K562 (cell line): ENCODE results near the gene SULT2B1. TPM values are rescaled to one million over a fixed set of nuclear protein-coding genes. Genes with fewer than 3 reads are reported as not detected.

Experiments used
- ATAC-seq: fragments of 200-7000 bp; cut with Tn5 transposase; 3 replicates; pipeline ENCODE4 v1.9.1; 2020; ENCODE audit warnings: moderate library complexity
- BruUV-seq: library from RNA; stranded (reverse); fragments of 400-500 nt; replicated peaks from 2 replicates; lab custom pipeline; 2021; lab: Mats Ljungman, UMichigan
- CTCF ChIA-PET: fragments of 300-600 bp; formaldehyde crosslinking; extraction: SDS; loops from one replicate; lab custom pipeline; 2021; ENCODE audit warnings: low intra/inter-chr PET ratio; lab: Yijun Ruan, JAX
- POLR2A ChIA-PET: fragments of 300-600, 350-650 bp; sonication (Branson Sonifier 250); formaldehyde crosslinking; extraction: SDS; loops from one replicate; lab custom pipeline; 2021; ENCODE audit warnings: antibody characterized with exemption, inconsistent platforms; lab: Yijun Ruan, JAX
- DNase-seq, 4 experiments: peaks; one replicate each; pipeline versions ENCODE4 v3.0.0 to v3.0.0-alpha.2; 2011 to 2018; ENCODE audit warnings: low spot score in 3 of 4, mixed read lengths in 3 of 4; ENCODE audit errors: extremely low read depth in 1 of 4
- FAIRE-seq: peaks from 2 replicates; lab custom pipeline; 2011; peaks lifted over from hg19 to GRCh38; lab: Jason Lieb, UNC
- H2AFZ ChIP-seq: 2 replicates; pipeline ENCODE4 v1.6.0; 2011; ENCODE audit warnings: low read depth, low read length, control low read depth, inconsistent platforms
- H3K27ac ChIP-seq: fragments of 200-600 bp; 3 replicates; pipeline ENCODE4 v1.8.0; 2011; ENCODE audit warnings: low read depth, mild to moderate bottlenecking, control low read depth, inconsistent platforms, low read length, moderate library complexity, mixed read lengths; ENCODE audit errors: extremely low read depth
- H3K27me3 ChIP-seq, 2 experiments: fragments of 300-600 bp in 1 of 2; 2 replicates in 1 of 2; 3 replicates in 1 of 2; pipeline versions ENCODE4 v1.6.0 to v1.8.0; 2011; ENCODE audit warnings: inconsistent platforms in 2 of 2, low read length in 2 of 2, mild to moderate bottlenecking in 1 of 2, mixed read lengths in 1 of 2, moderate library complexity in 1 of 2; ENCODE audit not compliant: control insufficient read depth in 2 of 2, insufficient read depth in 2 of 2
- H3K36me3 ChIP-seq: fragments of 300-600 bp; 3 replicates; pipeline ENCODE4 v1.8.0; 2011; ENCODE audit warnings: mild to moderate bottlenecking, low read length, inconsistent platforms; ENCODE audit not compliant: control insufficient read depth, insufficient read depth
- H3K4me1 ChIP-seq, 2 experiments: fragments of 200-600 bp in 1 of 2; replicated peaks in 1 of 2; 2 replicates in 1 of 2; 3 replicates in 1 of 2; pipeline versions ENCODE4 v1.5.1 to v1.8.0; 2011; ENCODE audit warnings: inconsistent platforms in 2 of 2, low read length in 2 of 2, mild to moderate bottlenecking in 1 of 2, mixed read lengths in 1 of 2, moderate library complexity in 1 of 2; ENCODE audit not compliant: control insufficient read depth in 2 of 2, insufficient read depth in 2 of 2
- H3K4me2 ChIP-seq: 2 replicates; pipeline ENCODE4 v1.6.1; 2011; ENCODE audit warnings: low read length, control low read depth, inconsistent platforms, mixed read lengths; ENCODE audit not compliant: insufficient read depth
- H3K4me3 ChIP-seq: fragments of 200-600 bp; sonication (generic), shearing (Covaris generic); 2 replicates; pipeline ENCODE4 v1.5.1; 2016; ENCODE audit warnings: control low read depth, inconsistent platforms
- H3K79me2 ChIP-seq: fragments of 200-600 bp; 3 replicates; pipeline ENCODE4 v1.8.0; 2011; ENCODE audit warnings: low read length, inconsistent platforms; ENCODE audit not compliant: control insufficient read depth, insufficient read depth
- H3K9ac ChIP-seq, 2 experiments: 2 replicates each; pipeline versions ENCODE4 v1.6.0 to v1.6.1; 2011; ENCODE audit warnings: low read depth in 2 of 2, low read length in 2 of 2, control low read depth in 1 of 2, inconsistent platforms in 1 of 2, mild to moderate bottlenecking in 1 of 2, mixed read lengths in 1 of 2; ENCODE audit not compliant: insufficient read depth in 1 of 2
- H3K9me1 ChIP-seq: one replicate; pipeline ENCODE4 v1.6.0; 2011; ENCODE audit warnings: inconsistent platforms, mild to moderate bottlenecking, low read length, moderate library complexity; ENCODE audit not compliant: control insufficient read depth, insufficient read depth
- H3K9me3 ChIP-seq: replicated peaks from 2 replicates; pipeline ENCODE4 v1.5.1; 2011; ENCODE audit warnings: low read depth, low read length, inconsistent platforms; ENCODE audit not compliant: control insufficient read depth, insufficient read depth
- H4K20me1 ChIP-seq: replicated peaks from 2 replicates; pipeline ENCODE4 v1.6.1; 2011; ENCODE audit warnings: low read length, inconsistent platforms, mixed read lengths; ENCODE audit not compliant: control insufficient read depth, insufficient read depth
- CGGBP1 ChIP-seq: fragments of 250-450 bp; sonication (Bioruptor Pico); IDR thresholded peaks from 2 replicates; pipeline ENCODE4 v1.9.0; 2021; ENCODE audit warnings: mild to moderate bottlenecking
- CREB3 ChIP-seq: fragments of 450-650 bp; conservative IDR thresholded peaks from 2 replicates; pipeline ENCODE4 v1.6.1; 2016; ENCODE audit warnings: missing genetic modification characterization, low read depth, mild to moderate bottlenecking, missing compliant biosample characterization, moderate library complexity
- FOSL1 ChIP-seq: fragments of 200-800 bp; sonication (Bioruptor generic); conservative IDR thresholded peaks from 2 replicates; pipeline ENCODE4 v1.6.1; 2016; ENCODE audit warnings: missing genetic modification characterization, missing compliant biosample characterization
- GTF2F1 ChIP-seq: IDR thresholded peaks from 2 replicates; pipeline ENCODE4 v1.6.1; 2011; ENCODE audit warnings: low read depth, low read length, improper control_type of control experiment
- JUND ChIP-seq, 2 experiments: IDR thresholded peaks; 2 replicates in 1 of 2; 3 replicates in 1 of 2; pipeline ENCODE4 v1.6.1; 2011; ENCODE audit warnings: borderline replicate concordance in 2 of 2, low read depth in 2 of 2, low read length in 2 of 2, improper control_type of control experiment in 1 of 2, missing biosample characterization in 1 of 2, missing genetic modification characterization in 1 of 2, missing genetic modification reagents in 1 of 2
- KAT7 ChIP-seq: sonication (generic); formaldehyde crosslinking; IDR thresholded peaks from 2 replicates; pipeline ENCODE4 v1.8.0; 2022; ENCODE audit warnings: missing genetic modification reagents, mild to moderate bottlenecking, borderline replicate concordance
- MAFK ChIP-seq: IDR thresholded peaks from 2 replicates; pipeline ENCODE4 v1.6.1; 2011; ENCODE audit warnings: low read length, improper control_type of control experiment
- MAX ChIP-seq: sonication (generic); formaldehyde crosslinking; IDR thresholded peaks from 2 replicates; pipeline ENCODE4 v1.9.0; 2022; ENCODE audit warnings: mild to moderate bottlenecking, missing genetic modification reagents
- RBM15 ChIP-seq: fragments of 200-400 bp; formaldehyde crosslinking; IDR thresholded peaks from 2 replicates; pipeline ENCODE4 v1.6.1; 2018; ENCODE audit warnings: mild to moderate bottlenecking, low read length, moderate library complexity; ENCODE audit not compliant: insufficient read depth
- ZBTB12 ChIP-seq: fragments of 250-450 bp; sonication (Bioruptor Pico); IDR thresholded peaks from 2 replicates; pipeline ENCODE4 v1.4.0; 2020
- ZBTB8A ChIP-seq: fragments of 450-650 bp; IDR thresholded peaks from 2 replicates; pipeline ENCODE4 v1.6.1; 2018; ENCODE audit warnings: mild to moderate bottlenecking, moderate library complexity; ENCODE audit not compliant: partially characterized antibody
- ZNF511 ChIP-seq: sonication (generic); formaldehyde crosslinking; IDR thresholded peaks from 2 replicates; pipeline ENCODE4 v1.8.0; 2022; ENCODE audit warnings: mild to moderate bottlenecking, missing genetic modification reagents
- ZNF707 ChIP-seq: fragments of 250-450 bp; sonication (Bioruptor Pico); conservative IDR thresholded peaks from 2 replicates; pipeline ENCODE4 v1.8.0; 2022; ENCODE audit warnings: inconsistent platforms, mild to moderate bottlenecking, moderate library complexity
- WGBS: fragments of 100-300 bp; shearing (Covaris generic); methylation state at CpG from one replicate; pipeline ENCODE4 v1.1.6; 2016; ENCODE audit warnings: low coverage, mixed read lengths; ENCODE audit not compliant: insufficient coverage; ENCODE audit errors: missing lambda C conversion rate; 5-methylcytosine and 5-hydroxymethylcytosine counted together
- in situ Hi-C: fragments of 300-500 bp; cut with MboI; formaldehyde crosslinking; loops from 4 replicates; pipeline ENCODE4 v1.15.0; 2018; ENCODE audit warnings: inconsistent platforms, mixed read lengths
- intact Hi-C: fragments of 100-400 bp; cut with micrococcal nuclease; formaldehyde crosslinking; loops from 2 replicates; pipeline ENCODE4 v1.14.2; 2022
- polyA plus RNA-seq, 8 experiments: library from polyadenylated mRNA; depleted of rRNA in 4 of 8; stranded (reverse) in 5 of 8; unstranded in 3 of 8; fragments of >200 nt; fragmentation: Nextera tagmentation in 2 of 8; fragmentation: Illumina TruSeq in 1 of 8; extraction: Ambion mirVana in 2 of 8; extraction: Trizol in 1 of 8; gene quantifications; 2 replicates each; pipeline versions ENCODE4 v1.2.1 to v1.2.3, GENCODE V29; 2011 to 2014; ENCODE audit warnings: inconsistent platforms in 1 of 8, missing spikeins in 1 of 8
- total RNA-seq, 7 experiments: library from RNA; depleted of rRNA in 6 of 7; stranded (reverse); fragments of >200 nt in 6 of 7; fragmentation: Illumina TruSeq in 2 of 7; extraction: Trizol in 2 of 7; gene quantifications; 2 replicates each; pipeline versions ENCODE4 v1.2.1 to v1.2.3, GENCODE V29; 2011 to 2021; ENCODE audit warnings: low replicate concordance in 1 of 7

Gene SULT2B1
- total and polyA plus RNA-seq, 9 of the 15 experiments (the other 6 are each of a cell fraction or from before 2014, with no cell fraction given), result 0.09 to 0.62 (median 0.22) TPM; not detected in 2

- Histone ChIP-seq H3K79me2 (peaks cover 27% of the 10 kb centered on the region; the same call in 2 of the 3 replicates), H3K27me3 (no peaks in the 10 kb centered on the region), H3K4me2 (peak overlapping the region; percentile 100), H4K20me1 (0 out of 2 replicates have a peak, but pooled peaks cover 4% of the 10 kb centered on the region), H3K9me3 (no peaks in the 10 kb centered on the region), H3K4me3 (peak overlapping the region; percentile 51), H3K4me1 (peaks cover 39 to 65% of the 10 kb centered on the region in 2 experiments), H3K9me1 (peaks cover 4% of the 10 kb centered on the region), H3K27ac (peak overlapping the region; percentile 91), H3K9ac (peak overlapping the region; percentile 78 to 94), H2AFZ (peak overlapping the region; percentile 87), H3K36me3 (no peaks in the 10 kb centered on the region)
- CTCF ChIA-PET, result interaction anchor here (0.6 kb wide), 1 partner anchor 104 kb away, joined by 3 read pairs; no protein-coding TSS in a partner anchor
- POLR2A ChIA-PET, result interaction anchor here (1.9 kb wide), 1 partner anchor 19 kb away, joined by 9 read pairs; the partner anchor contains the start of genes RPL18 and SPHK2
- DNase-seq, result peak; percentile 77 to 94 (median 86)
- no TSS peak for BruUV-seq
- WGBS, result 1% methylated on average over 19 of the region's 29 CpGs
- ATAC-seq, result peak; percentile 33
- intact Hi-C loops (loop anchor here (1.0 kb wide), 1 partner anchor 19 kb away; the partner anchor contains the start of genes RPL18 and SPHK2), in situ Hi-C loops (no loop called here)
- FAIRE-seq, result peak; percentile 90
- no peak for TF ChIP-seq ZBTB8A
- TF ChIP-seq KAT7 (CRISPR knock-in tag), result no peak
- no peak for TF ChIP-seq MAFK
- no peak for TF ChIP-seq ZBTB12 (CRISPR knock-in tag)
- no peak for TF ChIP-seq ZNF707 (CRISPR knock-in tag)
- peak; percentile 97 for TF ChIP-seq JUND (IDR thresholded peaks at IDR 0.05; ENCODE audit: borderline replicate concordance, low read depth, low read length)
- no peak; the same call in 2 of the 3 replicates for TF ChIP-seq JUND (tag; IDR thresholded peaks at IDR 0.05; ENCODE audit: borderline replicate concordance, low read depth, low read length)
- TF ChIP-seq CREB3, result no peak
- TF ChIP-seq FOSL1 (tag), result no peak; the same call in 1 of the 2 replicates
- no peak for TF ChIP-seq ZNF511 (CRISPR knock-in tag)
- no peak for TF ChIP-seq GTF2F1
- no peak for TF ChIP-seq CGGBP1
- no peak for TF ChIP-seq RBM15
- no peak; the same call in 1 of the 2 replicates for TF ChIP-seq MAX (CRISPR knock-in tag)
These were observed 86.2 kb downstream of the SULT2B1 start for GRCh38 chr19:48637948-48638830.
